Stimulated activated CD8-positive, alpha-beta memory T cell treated with anti-CD3 and anti-CD28 coated beads, Interleukin-7, amount 100 ng/mL, for 24 hours (primary cell): ENCODE measurements around the gene MCOLN2.
"Not testable (repeated sequence)": the region's sequence is repeated elsewhere in the genome, so short reads cannot be mapped to it uniquely, and the experiment has no call there.

Experiments used
- DNase-seq: peaks from one replicate; pipeline ENCODE4 v3.0.0-alpha.2; 2020; ENCODE audit warnings: low read depth

Gene MCOLN2

DNA sequence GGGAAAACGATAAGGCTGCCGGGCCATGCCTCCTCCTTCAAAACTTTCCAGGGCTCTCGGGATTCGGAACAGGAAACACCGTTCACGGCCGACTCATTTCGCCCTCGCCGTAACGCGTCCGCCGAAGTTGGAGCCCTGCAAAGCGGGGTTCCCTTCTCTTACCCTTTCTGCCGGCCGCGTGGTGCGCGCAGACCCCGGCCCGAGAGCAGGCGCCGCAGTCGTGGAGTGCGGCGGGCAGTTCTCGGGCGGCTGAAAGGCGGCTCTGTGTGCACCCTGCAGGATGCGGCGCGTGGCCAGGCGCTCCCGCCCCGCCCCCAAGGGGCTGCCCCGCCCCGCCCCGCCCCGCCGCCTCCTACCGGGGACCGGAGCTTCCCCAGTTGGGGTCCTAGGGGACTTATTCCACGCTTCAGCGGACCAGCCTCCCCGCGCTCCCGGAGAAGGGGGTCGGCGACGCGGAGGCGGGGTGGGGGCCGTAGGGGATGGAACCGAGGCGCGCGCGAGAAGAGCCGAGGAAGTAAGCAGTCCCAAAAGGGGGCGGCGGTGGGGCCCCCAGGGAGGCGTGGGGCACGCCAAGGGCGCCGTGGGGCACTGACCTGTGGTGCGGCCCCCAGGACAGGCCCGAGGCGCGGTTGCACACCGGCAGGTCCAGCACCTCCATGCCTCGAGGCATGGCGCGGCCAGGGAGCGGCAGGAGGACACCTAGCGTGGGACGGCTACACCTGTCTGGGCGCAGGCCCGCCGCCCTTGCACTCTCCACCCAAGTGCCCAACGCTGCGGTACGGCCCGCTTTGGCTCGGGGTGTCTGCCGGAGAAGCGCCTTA is at the start of gene MCOLN2:
Gene MCOLN2, minus strand, starts transcription at position 268 of the 821 bp plus-strand sequence. Its CDS starts 241 bp downstream, at position 27.
- no peak for DNase-seq

DNA sequence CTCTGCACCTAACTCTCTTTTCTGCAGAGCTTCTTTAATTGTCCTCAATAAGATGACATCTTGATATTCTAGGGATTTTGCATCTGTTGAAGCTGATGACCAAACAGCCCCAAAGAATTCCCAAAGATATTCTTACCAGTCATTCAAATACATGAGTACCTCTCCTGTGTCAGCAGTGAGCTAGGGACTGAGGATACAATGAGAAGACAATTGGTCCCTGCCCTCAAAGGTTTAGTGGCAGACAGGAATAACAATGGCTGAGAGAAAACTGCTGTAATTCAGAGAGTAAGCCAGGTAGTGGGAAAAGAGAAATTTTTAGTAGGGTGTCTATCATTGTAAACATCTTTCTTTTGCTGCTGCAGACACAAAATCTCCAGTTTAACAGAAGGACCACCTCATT is 45.5 kb upstream of the MCOLN2 start:
- no peak for DNase-seq

DNA sequence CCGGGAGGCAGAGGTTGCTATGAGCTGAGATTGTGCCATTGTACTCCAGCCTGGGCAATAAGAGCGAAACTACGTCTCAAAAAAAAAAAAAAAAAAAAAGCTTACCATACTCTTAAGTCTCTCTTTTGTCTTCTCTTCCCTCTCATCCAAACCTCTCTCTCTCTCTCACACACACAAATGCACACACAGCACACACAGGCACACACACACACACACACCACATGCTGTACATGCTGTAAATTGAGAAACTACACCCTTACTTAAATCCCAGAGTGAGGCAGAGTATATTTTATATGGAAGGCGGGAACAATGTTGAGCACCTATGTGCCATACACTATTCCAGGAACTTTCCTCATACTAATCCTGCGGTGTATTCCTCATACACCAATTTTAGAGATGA is 44.9 kb upstream of the MCOLN2 start:
- no peak for DNase-seq

DNA sequence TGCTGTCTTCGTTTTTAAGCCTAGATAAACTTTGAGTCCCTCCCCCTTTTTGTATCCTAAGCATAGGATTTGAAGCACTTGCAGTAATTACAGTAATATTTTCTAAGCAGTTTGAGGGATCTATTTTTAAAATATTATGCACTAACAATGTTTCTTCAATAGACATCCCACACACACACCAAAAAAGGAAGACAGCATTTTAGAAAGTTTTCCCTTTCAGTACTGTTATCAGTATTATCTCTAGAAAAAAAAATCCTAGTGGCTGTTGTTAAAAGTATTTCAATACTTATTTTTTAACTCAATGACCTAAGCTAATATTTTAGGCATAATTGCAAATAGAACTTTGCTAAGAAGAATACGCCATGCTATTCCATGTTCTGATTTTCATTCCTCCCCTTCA is 36.3 kb upstream of the MCOLN2 start:
- no peak for DNase-seq

DNA sequence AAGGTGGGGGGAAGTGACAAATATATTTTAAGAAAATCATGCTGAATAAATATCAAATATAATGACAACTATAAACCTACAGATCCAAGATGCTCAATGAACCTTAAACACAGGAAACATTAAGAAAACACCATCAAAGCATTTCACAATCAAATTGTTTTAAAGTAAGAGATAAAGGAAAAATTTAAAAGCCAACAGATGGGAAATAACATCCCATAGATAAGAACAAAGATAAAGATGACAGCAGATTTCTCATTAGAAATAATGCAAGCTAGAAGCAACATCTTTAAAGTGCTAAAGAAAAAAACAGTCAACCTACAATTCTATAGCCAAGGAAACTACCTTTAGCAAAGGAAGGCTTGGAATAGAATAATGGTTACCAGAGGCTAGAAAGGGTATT is 33.6 kb upstream of the MCOLN2 start:
- no peak for DNase-seq

DNA sequence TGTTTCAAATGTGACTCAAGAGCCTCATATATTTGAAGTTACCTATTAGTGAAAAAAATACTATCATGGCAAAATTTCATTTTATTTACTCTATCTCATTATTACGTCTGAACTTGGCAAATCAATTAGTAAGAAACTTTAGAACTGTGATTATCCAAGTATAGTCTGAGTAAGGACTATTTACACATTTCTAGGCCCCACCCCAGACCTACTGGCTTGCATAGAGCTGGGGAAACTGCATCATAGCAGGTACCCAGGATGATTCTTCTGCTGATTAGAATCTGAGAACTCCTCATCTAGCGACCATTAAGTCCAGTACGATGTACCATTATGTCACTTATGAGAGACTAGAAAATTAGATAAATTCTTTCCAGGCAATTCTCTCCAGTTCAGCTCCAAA is 31.2 kb upstream of the MCOLN2 start:
- DNase-seq: no peak

DNA sequence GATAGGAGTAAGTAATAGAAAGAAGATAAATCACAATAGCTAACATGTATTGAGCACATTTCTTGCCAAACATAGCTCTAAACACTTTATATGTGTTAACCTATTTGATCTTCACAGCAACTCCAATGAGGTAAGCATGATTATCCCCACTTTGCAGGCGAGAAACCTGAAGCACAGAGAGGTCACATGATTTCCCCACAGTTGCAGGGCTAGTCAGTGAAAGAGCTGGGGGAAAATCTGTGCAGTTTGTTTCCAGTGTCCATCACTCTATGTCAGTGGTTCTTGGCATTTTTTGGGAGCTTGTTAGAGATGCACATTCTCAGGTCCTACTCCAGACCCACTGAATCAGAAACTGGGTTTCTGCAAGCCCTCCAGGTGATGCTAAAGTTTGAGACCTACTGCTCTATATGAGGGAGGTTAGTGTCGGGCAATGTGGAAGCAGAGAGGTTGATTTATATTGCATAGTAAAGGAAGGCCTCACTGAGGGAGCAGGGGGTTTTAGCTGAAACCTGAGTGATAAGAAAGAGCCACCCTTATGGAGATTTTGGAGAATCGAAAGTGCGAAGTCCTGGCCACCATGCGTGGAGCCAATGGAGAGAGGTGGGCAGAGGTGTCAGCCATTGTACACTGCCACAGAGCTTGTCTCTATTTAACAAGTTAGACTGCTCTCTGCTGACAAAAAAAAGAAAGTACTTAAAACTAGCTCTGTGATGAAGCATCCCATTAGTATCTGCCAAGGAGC is 30.5 kb upstream of the MCOLN2 start:
- no peak for DNase-seq

DNA sequence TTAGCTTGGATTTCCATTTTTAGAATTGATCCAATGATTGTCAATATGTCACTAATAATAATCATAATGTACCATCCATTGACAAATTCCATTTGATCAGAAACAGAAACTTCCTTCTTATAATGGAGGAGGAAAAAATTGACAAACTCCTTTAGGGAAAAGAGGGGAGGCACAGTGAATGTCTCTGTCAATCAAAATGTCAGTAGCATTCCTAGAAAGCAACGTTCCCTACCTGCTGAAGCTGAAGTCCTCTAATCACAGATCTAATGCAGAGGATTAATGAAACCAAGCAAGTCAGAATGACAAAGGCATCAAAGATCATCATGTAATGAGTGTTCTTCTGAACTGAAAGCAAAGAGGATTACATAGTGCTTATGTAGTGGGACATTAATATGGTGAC is 29.0 kb upstream of the MCOLN2 start:
- DNase-seq: no peak

DNA sequence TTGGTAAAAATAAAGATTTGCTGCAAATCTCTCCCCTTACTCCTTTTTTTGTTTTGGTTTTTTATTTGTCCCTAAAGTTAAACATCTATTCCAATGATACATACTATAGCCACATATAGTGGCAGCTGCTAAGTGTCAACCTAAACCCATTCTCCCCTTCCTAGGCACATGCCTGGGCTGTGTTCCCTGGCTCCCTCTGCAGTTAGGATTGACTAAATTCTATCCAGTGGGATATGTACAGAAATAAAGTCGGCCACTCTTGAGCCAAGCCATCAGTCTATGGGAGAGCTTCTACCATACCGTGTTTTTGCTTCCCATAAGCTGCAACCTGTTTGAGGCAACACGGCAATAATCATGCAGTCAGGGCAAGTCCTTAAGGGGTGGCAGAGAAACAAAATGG is 27.8 kb upstream of the MCOLN2 start:
- DNase-seq: no peak

DNA sequence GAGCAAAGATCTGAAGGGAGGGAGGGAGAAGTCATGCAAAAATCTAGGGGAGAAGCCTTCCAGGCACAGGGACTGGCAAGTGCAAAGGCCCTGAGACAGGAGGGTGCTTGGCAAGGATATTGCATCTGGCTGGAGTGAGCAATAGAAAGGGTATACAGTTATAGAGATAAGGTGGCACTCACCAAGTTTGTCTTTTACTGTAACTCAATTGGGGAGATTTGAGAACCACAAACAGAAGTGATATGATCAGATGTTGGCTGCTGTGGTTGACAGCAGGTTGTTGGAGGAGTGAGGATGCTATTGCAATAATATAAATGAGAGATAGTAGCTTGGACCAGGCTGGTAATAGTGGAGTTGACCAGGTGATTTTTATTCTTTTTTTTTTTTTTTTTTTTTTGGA is 25.8 kb upstream of the MCOLN2 start:
- no peak for DNase-seq

DNA sequence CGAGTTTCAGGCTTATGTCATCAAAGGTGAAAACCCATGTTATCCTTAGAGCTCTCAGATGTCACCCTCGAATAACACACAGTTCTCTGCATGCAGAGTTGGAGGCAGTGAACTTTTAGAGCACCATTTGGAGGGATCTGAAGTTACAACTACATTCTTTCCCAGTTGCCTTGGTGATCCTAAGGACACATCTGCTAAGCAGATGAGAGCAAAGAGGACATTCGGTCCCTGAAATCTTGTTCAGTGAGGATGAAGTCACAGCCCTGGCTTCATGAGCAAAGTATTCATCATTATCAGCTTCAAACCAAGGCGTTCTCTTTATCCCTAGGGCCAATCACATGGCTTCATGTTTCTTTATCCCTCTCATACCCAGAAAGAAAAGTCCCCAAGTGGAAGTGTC is 23.1 kb upstream of the MCOLN2 start:
- DNase-seq: no peak

DNA sequence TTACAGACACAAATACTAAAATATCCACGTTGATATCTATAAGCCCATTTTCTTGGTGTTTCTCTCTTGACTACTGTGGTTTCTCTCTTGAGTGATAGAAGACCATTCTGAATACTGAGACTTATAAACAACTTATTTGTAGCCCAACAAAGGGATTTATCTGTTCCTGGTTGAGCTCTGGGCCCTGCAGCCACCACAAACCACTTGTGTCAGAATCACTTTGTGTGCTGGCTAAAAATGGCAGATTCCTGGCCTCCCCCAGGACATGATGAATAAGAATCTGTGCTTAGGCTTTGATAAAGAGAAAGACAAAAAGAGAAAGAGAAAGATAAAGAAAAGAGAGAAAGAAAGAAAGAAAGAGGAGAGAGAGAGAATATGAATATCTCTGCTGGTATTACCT is 18.9 kb upstream of the MCOLN2 start:
- DNase-seq: no peak

DNA sequence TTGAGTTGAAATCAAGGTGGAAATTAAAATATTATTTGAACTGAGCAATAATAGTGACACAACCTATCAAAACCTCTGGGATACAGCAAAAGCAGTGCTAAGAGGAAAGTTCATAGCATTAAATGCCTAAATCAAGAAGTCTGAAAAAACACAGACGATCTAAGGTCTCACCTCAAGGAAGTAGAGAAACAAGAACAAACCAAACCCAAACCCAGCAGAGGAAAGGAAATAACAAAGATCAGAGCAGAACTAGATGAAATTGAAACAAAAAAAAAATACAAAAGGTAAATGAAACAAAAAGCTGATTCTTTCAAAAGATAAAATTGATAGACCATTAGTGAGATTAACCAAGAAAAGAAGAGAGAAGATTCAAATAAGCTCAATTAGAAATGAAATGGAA is 8.7 kb upstream of the MCOLN2 start:
- DNase-seq: not testable (repeated sequence)

DNA sequence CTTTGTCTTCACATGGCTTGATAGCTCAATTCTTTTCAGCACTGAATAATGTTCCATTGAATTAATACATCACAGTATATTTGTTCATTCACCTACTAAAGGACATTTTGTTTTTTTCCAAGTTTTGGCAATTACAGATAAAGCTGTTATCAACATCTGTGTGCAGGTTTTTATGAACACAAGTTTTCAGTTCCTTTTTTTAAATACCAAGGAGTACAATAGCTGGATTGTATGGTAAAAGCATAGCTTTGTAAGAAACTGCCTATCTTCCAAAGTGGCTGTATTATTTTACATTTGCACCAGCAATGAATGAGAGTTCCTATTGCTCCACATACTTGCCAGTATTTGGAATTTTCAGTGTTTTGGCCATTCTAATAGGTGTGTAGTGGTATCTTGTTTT is 4.8 kb upstream of the MCOLN2 start:
- no peak for DNase-seq

DNA sequence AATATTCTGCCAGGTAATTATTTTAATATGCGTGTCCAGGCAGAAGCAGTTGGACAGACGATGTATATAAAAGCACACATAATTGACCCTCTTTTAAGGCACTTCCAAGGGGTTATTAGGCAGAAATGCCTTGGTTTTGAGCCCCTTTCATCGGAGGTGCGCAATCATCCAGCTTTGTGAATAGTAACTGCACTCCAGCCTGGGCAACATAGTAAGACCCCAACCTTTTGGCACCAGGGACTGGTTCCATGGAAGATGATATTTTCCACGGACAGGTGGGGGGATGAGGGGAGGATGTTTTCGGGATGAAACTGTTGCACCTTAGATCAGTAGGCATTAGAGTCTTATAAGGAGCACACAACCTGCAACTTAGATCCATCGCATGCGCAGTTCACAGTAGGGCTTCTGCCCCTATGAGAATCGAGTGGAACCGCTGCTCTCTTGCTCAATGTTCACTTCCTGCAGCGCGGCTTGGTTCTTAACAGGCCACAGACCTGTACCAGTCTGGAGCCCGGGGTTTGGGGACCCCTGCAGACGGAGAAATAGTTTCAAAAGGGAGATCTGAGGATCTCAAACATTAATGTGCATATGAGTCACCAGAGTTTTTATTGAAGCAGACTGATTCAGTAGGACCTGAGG is 1.8 kb upstream of the MCOLN2 start:
- DNase-seq: no peak

DNA sequence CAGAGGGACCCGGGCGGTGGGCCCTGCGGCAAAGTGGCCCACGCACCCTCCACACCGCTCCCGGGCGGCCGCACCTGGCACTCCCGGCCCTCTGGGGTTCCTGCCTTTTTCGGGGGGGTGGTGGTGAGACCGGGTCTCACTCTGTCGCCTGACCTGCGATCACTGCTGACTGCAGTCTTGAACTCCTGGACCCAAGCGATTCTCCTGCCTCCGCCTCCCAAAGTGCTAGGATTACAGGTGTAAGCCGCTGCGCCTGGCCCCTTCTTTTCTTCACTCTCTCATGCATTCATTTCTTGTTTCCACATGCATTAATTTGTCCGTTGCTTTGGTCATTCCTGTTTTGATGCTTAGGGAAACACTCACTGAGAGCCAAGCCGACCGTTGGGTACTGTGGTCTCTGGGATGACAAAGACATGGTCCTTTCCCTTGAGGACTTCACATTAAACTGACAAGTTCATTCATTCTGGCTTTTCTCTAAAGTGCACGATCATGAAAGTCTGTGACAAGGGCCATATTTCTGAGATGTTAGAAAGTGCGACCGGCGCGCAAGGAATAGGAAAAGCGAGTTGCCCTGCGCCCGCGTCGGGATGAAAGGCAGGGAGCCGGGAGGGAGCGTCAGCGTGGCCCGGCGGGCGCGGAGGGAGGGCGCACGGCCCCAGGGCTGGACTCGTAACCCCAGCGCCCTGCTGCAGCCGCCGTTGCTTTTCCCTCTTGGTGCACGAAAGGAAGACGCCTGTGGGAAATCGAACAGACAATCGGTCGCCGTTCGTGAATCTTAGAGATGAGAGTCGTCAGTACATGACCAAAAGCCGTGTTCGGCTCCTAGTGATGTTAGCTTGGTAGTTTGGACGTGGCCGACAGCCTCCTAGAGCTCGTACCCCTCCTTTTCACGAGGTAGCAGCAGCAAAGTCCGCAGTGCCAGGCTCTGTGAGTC is 1.0 kb upstream of the MCOLN2 start:
- no peak for DNase-seq

DNA sequence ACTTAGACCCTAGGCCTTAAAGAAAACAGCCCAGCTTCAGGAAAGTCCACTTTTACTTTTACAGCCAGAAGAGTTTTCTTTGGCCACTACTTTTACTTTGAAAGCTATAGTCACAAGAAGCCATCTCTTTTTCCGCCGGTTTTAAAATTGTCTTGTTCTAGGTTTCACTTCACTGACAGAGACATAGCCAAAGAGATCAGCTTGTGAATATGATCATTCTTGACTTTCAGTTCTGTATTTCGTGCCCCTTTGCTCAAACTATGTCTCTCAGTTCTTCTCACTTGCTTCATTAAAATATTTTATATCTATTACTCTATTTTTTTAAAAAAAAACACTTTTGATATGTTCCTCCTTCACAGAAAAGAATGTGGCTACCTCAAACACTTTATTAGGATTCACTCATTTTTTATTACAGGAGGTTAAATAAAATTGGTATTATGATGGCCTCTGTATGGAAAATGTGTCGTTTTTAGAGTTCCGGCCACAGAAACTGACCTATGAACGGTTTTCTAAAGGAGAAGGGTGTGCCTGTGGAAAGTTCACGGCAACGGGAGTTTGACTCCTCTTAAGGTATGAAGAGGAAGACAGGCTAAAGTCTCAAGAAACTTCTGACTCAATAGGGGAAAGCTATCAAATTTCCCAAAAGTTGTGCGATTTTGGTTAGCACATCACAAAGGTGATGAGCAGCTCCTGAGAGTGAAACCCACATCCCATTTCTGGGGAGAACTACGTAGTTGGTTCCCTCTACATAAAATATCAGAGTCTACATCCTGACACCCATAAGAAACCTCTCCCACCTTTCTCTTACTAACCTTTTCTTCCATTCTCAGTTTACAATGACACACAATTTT is 1.2 kb downstream of the MCOLN2 start:
- no peak for DNase-seq

DNA sequence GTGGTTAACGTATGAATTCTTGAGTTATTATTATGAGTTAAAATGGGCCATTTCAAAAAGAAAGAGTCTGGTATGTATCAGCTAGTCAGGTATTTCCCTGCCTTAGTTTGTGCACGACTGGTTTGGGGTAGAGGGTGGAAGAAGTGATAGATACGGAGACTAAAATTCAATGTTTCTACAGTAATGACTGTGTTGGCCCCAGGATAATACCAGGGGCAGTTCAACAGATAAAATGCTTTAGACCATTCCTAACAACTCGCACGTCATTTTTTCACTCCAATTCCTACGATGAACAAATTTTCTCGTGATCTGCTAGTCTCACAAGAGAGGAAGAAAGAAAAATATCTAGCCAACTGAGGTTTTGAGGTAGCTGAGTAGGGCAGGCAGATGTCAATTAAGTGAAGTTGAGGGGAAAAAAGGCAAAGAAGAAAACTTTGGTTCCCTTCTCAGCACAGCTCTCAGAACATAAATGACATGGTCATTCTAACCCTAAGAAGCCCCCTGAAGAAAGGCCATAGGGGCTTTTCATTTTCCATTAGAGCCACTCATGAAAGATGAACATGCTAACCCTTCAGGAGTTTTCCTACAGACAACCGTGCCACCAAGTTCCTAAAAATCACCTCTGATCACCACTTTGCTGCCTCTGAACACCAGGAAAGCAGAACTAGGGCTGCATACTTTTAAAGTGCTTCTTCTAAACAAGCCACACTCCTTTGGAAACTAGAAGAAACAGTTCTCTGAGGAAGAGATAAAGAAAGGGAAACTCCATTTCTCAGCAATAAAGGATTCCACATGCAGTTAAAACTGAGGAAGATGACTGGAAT is 5.6 kb downstream of the MCOLN2 start:
- DNase-seq: no peak

DNA sequence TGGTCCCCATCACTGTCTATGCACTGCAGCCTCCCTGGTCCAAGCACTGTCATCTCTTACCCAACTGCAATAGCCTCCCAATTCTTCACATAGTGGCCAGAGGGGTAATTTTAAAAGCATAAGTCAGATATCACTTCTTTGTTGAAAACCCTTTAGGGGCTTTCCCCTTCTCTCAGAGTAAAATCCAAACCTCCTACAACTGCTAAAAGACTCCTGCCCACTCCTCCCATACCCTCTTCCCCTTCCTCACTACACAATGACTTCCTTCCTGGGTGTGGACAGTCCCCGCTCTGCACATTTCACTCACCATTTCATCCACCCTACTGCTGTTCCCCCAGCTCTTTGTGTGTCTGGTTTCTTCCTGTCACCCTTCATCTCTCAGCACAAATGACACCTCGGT is 8.3 kb downstream of the MCOLN2 start:
- DNase-seq: no peak

DNA sequence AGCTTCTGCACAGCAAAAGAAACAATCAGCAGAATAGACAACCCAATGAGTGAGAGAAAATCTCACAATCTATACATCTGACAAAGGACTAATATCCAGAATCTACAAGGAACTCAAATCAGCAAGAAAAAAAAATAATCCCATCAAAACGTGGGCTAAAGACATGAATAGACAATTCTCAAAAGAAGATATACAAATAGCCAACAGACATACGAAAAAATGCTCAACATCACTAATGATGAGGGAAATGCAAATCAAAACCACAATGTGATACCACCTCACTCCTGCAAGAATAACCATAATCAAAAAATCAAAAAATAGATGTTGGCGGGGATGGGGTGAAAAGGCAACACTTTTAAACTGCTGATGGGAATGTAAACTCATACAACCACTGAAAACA is 10.4 kb downstream of the MCOLN2 start:
- DNase-seq: not testable (repeated sequence)
